ENCODE measurements around the gene ZBTB48.
A peak's percentile ranks its signal among the peaks of the same experiment; 100 is the strongest.

Gene ZBTB48

DNA sequence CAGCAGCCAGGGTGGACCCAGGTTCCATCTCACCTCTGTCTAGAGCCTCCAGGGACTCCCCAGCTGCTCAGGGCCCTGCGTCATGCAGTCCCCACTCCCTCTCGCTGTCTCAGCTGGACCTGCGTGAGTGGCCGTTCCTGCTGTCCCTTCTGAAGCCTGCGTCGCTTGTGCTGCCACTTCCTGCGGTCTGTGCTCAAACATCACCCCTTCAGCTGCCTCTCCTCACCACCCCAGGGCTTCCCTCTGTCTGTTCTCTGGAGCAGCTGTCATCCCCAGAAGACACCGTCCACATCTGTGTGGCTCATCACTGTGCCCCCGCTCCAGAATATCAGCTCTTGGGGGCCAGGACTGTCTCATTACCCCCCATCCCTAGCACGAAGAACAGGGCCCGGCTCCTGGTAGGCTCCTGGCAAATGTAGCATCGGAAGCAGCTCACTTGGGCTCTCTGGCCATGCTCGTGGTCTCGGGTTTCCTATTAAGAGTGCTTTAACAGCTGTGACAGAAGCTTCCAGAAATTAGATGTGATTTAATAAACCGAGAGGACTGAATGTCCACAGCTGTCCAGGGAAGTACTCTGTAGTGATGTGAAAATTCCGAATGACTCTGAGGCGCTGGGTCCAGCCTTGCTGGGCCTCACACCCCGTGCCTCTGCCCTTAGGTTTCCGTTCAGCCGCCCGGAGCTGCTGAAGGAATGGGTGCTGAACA lies 48.2 kb downstream of the ZBTB48 start:
- TF ChIP-seq FOXP2 (optimal IDR thresholded peaks at IDR 0.05; ENCODE audit: control extremely low read depth, extremely low read length, insufficient read depth) (no peak), POLR2AphosphoS5 (IDR thresholded peaks at IDR 0.05; ENCODE audit: borderline replicate concordance, low read depth, low read length) (no peak), EZH2 (IDR thresholded peaks at IDR 0.05) (no peak)
- H3K4me3 ChIP-seq = no peak overlapping the region
- no peaks in the 10 kb centered on the region for H3K9me3 ChIP-seq (ENCODE audit: low read depth, low read length)
- no peak overlapping the region for H3K27ac ChIP-seq
- peaks cover 47% of the 10 kb centered on the region for H3K36me3 ChIP-seq (ENCODE audit: insufficient read depth, low read length)
- DNase-seq (ENCODE audit: low read depth, low spot score) = no peak
- no peak overlapping the region for H3K9ac ChIP-seq (ENCODE audit: insufficient read length)

DNA sequence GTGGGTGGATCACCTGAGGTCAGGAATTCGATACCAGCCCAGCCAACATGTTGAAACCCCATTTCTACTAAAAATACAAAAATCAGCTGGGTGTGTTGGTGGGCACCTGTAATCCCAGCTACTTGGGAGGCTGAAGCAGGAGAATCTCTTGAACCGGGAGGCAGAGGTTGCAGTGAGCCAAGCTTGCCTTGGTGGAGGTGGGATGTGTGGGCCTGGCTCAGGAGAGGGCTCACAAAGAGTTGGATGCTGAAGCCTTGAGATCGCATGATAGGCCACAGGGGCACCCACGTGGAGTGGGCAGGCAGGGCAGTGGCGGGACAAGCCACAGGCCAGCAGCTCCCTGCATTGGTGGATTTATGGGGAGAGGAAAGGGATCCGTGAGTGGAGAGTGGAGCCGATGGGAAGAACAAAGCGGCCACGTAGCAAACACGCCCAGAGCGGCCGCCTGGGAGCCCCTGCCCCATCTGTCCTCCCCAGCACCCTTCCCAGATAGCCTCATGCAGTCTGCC lies 49.2 kb downstream of the ZBTB48 start:
- no peak for TF ChIP-seq FOXP2 (optimal IDR thresholded peaks at IDR 0.05; ENCODE audit: control extremely low read depth, extremely low read length, insufficient read depth)
- Histone ChIP-seq H3K27ac (no peak overlapping the region), H3K9me3 (ENCODE audit: low read depth, low read length) (no peaks in the 10 kb centered on the region), H3K9ac (ENCODE audit: insufficient read length) (no peak overlapping the region), H3K4me3 (no peak overlapping the region), H3K36me3 (ENCODE audit: insufficient read depth, low read length) (peaks cover 49% of the 10 kb centered on the region)
- no peak for DNase-seq (ENCODE audit: low read depth, low spot score)

GRCh38 chr1:6630027-6630426 lies 50.2 kb downstream of the ZBTB48 start:
- no peak for DNase-seq (ENCODE audit: low read depth, low spot score)
- H3K27ac ChIP-seq = no peak overlapping the region
- no peak overlapping the region for H3K9ac ChIP-seq (ENCODE audit: insufficient read length)
- TF ChIP-seq FOXP2 (optimal IDR thresholded peaks at IDR 0.05; ENCODE audit: control extremely low read depth, extremely low read length, insufficient read depth) = no peak
- no peak for TF ChIP-seq EZH2 (IDR thresholded peaks at IDR 0.05)
- TF ChIP-seq POLR2AphosphoS5 (IDR thresholded peaks at IDR 0.05; ENCODE audit: borderline replicate concordance, low read depth, low read length) = no peak
- peaks cover 59% of the 10 kb centered on the region for H3K36me3 ChIP-seq (ENCODE audit: insufficient read depth, low read length)
- H3K9me3 ChIP-seq (ENCODE audit: low read depth, low read length) = no peaks in the 10 kb centered on the region
- H3K4me3 ChIP-seq = no peak overlapping the region

GRCh38 chr1:6631058-6631457 lies 51.3 kb downstream of the ZBTB48 start:
- no peak for TF ChIP-seq EZH2 (IDR thresholded peaks at IDR 0.05)
- TF ChIP-seq POLR2AphosphoS5 (IDR thresholded peaks at IDR 0.05; ENCODE audit: borderline replicate concordance, low read depth, low read length) = no peak
- no peak for TF ChIP-seq FOXP2 (optimal IDR thresholded peaks at IDR 0.05; ENCODE audit: control extremely low read depth, extremely low read length, insufficient read depth)
- no peak overlapping the region for H3K4me3 ChIP-seq
- H3K9ac ChIP-seq (ENCODE audit: insufficient read length) = no peak overlapping the region
- no peak overlapping the region for H3K27ac ChIP-seq
- H3K36me3 ChIP-seq (ENCODE audit: insufficient read depth, low read length) = peaks cover 67% of the 10 kb centered on the region
- DNase-seq (ENCODE audit: low read depth, low spot score) = no peak
- no peaks in the 10 kb centered on the region for H3K9me3 ChIP-seq (ENCODE audit: low read depth, low read length)

DNA sequence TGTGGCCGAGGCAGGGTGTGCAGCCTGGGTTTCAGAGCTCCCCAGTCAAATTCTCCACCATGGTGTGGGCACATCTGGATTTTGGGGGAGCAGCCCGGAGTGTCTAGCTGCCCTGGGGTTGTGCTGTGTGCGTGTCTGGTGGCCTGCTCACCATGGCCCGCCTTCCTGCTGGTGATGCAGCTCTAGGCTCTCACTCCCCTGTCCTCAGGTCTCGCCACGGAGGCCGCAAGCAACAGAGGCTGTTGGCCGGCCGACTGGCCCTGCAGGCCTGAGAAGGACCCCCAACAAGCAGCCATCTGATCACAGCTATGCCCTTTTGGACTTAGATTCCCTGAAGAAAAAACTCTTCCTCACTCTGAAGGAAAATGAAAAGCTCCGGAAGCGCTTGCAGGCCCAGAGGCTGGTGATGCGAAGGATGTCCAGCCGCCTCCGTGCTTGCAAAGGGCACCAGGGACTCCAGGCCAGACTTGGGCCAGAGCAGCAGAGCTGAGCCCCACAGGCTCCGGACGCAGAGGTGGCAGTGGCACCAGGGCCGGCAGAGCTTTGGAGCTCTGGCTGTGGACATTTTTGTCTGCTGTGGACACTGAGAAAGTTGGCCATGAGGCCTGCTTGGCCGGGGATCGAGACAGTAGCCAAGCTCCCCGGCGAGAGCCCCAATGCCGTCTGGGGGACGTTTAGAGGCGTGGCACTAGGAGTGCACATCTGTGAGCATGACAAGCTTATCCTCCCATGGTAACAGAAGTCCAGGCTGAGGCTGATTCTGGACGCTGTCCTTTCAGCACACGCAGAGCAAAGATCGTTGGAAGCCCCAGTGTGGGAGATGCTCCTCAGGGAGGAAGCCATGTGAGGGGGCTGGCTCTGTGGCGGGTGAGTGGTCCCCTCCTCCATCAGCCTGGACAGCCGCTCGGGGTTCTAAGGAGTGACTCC lies 53.1 kb downstream of the ZBTB48 start:
- no peak for DNase-seq (ENCODE audit: low read depth, low spot score)
- H3K27ac ChIP-seq = no peak overlapping the region
- TF ChIP-seq FOXP2 (optimal IDR thresholded peaks at IDR 0.05; ENCODE audit: control extremely low read depth, extremely low read length, insufficient read depth) = no peak
- no peak; the same call in 1 of the 2 replicates for TF ChIP-seq POLR2AphosphoS5 (IDR thresholded peaks at IDR 0.05; ENCODE audit: borderline replicate concordance, low read depth, low read length)
- no peak for TF ChIP-seq EZH2 (IDR thresholded peaks at IDR 0.05)
- H3K9ac ChIP-seq (ENCODE audit: insufficient read length) = no peak overlapping the region
- no peaks in the 10 kb centered on the region for H3K9me3 ChIP-seq (ENCODE audit: low read depth, low read length)
- H3K4me3 ChIP-seq = no peak overlapping the region
- H3K36me3 ChIP-seq (ENCODE audit: insufficient read depth, low read length) = peaks cover 75% of the 10 kb centered on the region

DNA sequence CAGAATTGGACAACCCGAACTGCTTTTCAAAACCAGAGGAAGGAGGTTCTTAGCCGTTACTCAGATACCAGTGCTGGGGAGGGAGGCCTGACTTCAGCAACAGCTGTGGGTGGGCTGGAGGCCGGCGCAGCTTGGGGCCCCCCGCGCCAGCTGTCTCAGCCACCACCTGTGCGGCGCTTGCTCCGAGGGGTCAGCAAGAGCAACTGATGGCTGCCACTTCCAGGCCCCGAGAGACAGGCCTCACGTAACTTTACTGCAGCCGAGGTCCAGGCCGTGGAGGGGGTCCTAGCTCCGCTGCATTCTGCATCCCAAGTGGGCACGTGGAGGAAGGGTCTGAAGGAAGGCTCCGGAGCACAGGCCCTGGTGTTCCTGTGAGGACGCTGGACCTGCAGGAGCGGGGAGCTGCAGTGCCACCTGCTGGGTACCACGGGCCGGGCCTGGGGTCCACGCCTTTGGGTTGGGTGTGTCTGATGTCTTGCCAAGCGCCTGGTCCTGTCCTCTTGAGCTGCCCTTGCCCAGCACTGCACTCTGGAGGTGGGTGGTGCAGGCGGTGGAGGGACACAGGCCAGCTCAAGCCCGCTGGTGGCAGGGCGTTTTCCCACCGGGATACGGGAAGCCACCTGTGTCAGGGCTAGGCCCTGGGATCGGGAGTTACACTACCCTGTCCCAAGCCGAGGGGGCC lies 54.7 kb downstream of the ZBTB48 start:
- peaks cover 65% of the 10 kb centered on the region for H3K36me3 ChIP-seq (ENCODE audit: insufficient read depth, low read length)

GRCh38 chr1:6635161-6635909 lies 55.5 kb downstream of the ZBTB48 start:
- Histone ChIP-seq H3K9ac (ENCODE audit: insufficient read length) (no peak overlapping the region), H3K4me3 (no peak overlapping the region), H3K9me3 (ENCODE audit: low read depth, low read length) (no peaks in the 10 kb centered on the region), H3K27ac (no peak overlapping the region), H3K36me3 (ENCODE audit: insufficient read depth, low read length) (peaks cover 67% of the 10 kb centered on the region)
- no peak for DNase-seq (ENCODE audit: low read depth, low spot score)
- no peak for TF ChIP-seq EZH2 (IDR thresholded peaks at IDR 0.05)
- TF ChIP-seq POLR2AphosphoS5 (IDR thresholded peaks at IDR 0.05; ENCODE audit: borderline replicate concordance, low read depth, low read length) = no peak
- TF ChIP-seq FOXP2 (optimal IDR thresholded peaks at IDR 0.05; ENCODE audit: control extremely low read depth, extremely low read length, insufficient read depth) = no peak

More for the DNA sequence above, 54.7 kb downstream of the ZBTB48 start:
- no peak overlapping the region for H3K27ac ChIP-seq
- no peaks in the 10 kb centered on the region for H3K9me3 ChIP-seq (ENCODE audit: low read depth, low read length)
- H3K4me3 ChIP-seq = no peak overlapping the region
- H3K9ac ChIP-seq (ENCODE audit: insufficient read length) = no peak overlapping the region
- DNase-seq (ENCODE audit: low read depth, low spot score) = no peak
- TF ChIP-seq FOXP2 (optimal IDR thresholded peaks at IDR 0.05; ENCODE audit: control extremely low read depth, extremely low read length, insufficient read depth) (no peak), POLR2AphosphoS5 (IDR thresholded peaks at IDR 0.05; ENCODE audit: borderline replicate concordance, low read depth, low read length) (peak; percentile 40; the same call in 1 of the 2 replicates)
